MM.1S (cell line): Measurements from ENCODE around the gene ZNF445.

Experiments used
- DNase-seq: peaks from one replicate; pipeline ENCODE4 v3.0.0-alpha.2; 2015
- H2AFZ ChIP-seq: fragments of 300-600 bp; sonication (generic); 2 replicates; pipeline ENCODE4 v1.6.0; 2016; ENCODE audit warnings: antibody characterized with exemption, low read length
- H3F3A ChIP-seq: fragments of 300-600 bp; sonication (generic); 2 replicates; pipeline ENCODE4 v1.6.1; 2016; ENCODE audit warnings: mild to moderate bottlenecking, antibody characterized with exemption, low read length, moderate library complexity, mixed read lengths; ENCODE audit not compliant: insufficient read depth
- H3K27ac ChIP-seq: fragments of 300-600 bp; sonication (generic); 2 replicates; pipeline ENCODE4 v1.5.1; 2016; ENCODE audit warnings: mild to moderate bottlenecking, low read length
- H3K27me3 ChIP-seq: fragments of 300-600 bp; sonication (generic); replicated peaks from 2 replicates; pipeline ENCODE4 v1.6.0; 2016; ENCODE audit warnings: low read length; ENCODE audit not compliant: insufficient read depth
- H3K36me3 ChIP-seq: fragments of 300-600 bp; sonication (generic); replicated peaks from 2 replicates; pipeline ENCODE4 v1.6.1; 2016; ENCODE audit warnings: mild to moderate bottlenecking, low read length, mixed read lengths; ENCODE audit not compliant: insufficient read depth
- H3K4me1 ChIP-seq: fragments of 300-600 bp; sonication (generic); 2 replicates; pipeline ENCODE4 v1.6.1; 2016; ENCODE audit warnings: low read length, mixed read lengths
- H3K4me2 ChIP-seq: fragments of 300-600 bp; sonication (generic); 2 replicates; pipeline ENCODE4 v1.6.0; 2016; ENCODE audit warnings: low read depth, low read length
- H3K4me3 ChIP-seq: fragments of 300-600 bp; sonication (generic); 2 replicates; pipeline ENCODE4 v1.5.1; 2016; ENCODE audit warnings: low read length, mixed read lengths
- H3K79me2 ChIP-seq: fragments of 300-600 bp; sonication (generic); 2 replicates; pipeline ENCODE4 v1.6.1; 2016; ENCODE audit warnings: mixed run types, low read length, mixed read lengths
- H3K9ac ChIP-seq: fragments of 300-600 bp; sonication (generic); 2 replicates; pipeline ENCODE4 v1.6.1; 2016; ENCODE audit warnings: low read length, mixed read lengths
- H3K9me2 ChIP-seq: fragments of 300-600 bp; sonication (generic); replicated peaks from 2 replicates; pipeline ENCODE4 v1.6.1; 2016; ENCODE audit warnings: mild to moderate bottlenecking, low read length, mixed read lengths; ENCODE audit not compliant: insufficient read depth
- H3K9me3 ChIP-seq: fragments of 300-600 bp; sonication (generic); replicated peaks from 2 replicates; pipeline ENCODE4 v1.6.1; 2016; ENCODE audit warnings: mild to moderate bottlenecking, low read length, mixed read lengths; ENCODE audit not compliant: insufficient read depth
- H4K20me1 ChIP-seq: fragments of 300-600 bp; sonication (generic); 2 replicates; pipeline ENCODE4 v1.6.1; 2016; ENCODE audit warnings: mild to moderate bottlenecking, low read length, moderate library complexity, mixed read lengths; ENCODE audit not compliant: insufficient read depth
- EZH2 ChIP-seq: fragments of 300-600 bp; sonication (generic); optimal IDR thresholded peaks from 2 replicates; pipeline ENCODE3; 2017; ENCODE audit warnings: low read depth, mild to moderate bottlenecking, antibody characterized with exemption, low read length, mixed read lengths
- EZH2phosphoT487 ChIP-seq: fragments of 300-600 bp; sonication (generic); IDR thresholded peaks from 2 replicates; pipeline ENCODE4 v1.6.1; 2018; ENCODE audit warnings: antibody characterized with exemption, low read length
- TF ChIP-seq, protein P1 (sequence below): fragments of 300-600 bp; sonication (generic); IDR thresholded peaks from 2 replicates; pipeline ENCODE4 v1.5.1; 2016; ENCODE audit warnings: antibody characterized with exemption, low read length, mixed read lengths

ZNF445 gene

DNA sequence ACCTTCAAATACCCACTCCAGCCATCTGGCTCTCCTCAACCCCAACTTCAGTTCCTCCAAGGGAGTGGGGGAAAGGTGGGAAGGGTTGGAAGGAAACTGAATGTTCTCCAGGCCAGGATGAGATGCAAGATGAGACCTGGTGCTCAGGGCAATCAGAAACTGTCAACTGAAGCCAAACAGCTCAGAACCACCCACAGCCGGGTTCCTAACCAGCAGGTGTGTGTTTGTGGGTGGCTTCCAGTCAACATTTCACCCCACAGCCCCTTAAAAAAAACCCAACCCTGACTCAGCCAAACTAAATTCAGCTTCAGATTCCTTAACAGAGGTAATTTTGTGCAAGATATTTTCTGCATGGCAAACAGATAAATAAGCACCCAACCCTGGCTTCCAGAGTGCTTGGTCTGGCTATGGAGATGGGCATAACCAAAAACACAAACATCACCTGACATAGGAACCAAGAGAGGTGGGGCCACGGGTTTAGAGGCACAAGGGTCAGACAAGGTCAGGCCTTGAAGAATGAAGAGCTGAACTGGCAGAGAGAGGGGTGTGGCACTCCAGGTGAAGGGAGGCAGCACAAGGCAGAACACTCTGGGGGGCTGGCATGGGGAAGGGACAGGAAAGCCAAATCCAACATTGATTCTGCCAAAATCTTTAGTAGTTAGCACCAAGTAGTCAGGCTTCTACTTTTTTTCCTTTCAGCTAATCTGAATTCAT, 34.7 kb downstream of the ZNF445 start:
- no peaks in the 10 kb centered on the region for H3K9me2 ChIP-seq
- peaks cover 23% of the 10 kb centered on the region for H3K4me1 ChIP-seq
- TF ChIP-seq EZH2 (no peak), EZH2phosphoT487 (no peak)
- TF ChIP-seq, protein P1, sequence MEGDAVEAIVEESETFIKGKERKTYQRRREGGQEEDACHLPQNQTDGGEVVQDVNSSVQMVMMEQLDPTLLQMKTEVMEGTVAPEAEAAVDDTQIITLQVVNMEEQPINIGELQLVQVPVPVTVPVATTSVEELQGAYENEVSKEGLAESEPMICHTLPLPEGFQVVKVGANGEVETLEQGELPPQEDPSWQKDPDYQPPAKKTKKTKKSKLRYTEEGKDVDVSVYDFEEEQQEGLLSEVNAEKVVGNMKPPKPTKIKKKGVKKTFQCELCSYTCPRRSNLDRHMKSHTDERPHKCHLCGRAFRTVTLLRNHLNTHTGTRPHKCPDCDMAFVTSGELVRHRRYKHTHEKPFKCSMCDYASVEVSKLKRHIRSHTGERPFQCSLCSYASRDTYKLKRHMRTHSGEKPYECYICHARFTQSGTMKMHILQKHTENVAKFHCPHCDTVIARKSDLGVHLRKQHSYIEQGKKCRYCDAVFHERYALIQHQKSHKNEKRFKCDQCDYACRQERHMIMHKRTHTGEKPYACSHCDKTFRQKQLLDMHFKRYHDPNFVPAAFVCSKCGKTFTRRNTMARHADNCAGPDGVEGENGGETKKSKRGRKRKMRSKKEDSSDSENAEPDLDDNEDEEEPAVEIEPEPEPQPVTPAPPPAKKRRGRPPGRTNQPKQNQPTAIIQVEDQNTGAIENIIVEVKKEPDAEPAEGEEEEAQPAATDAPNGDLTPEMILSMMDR: no peak
- no peak overlapping the region for H3K27ac ChIP-seq
- no peak overlapping the region for H3K4me3 ChIP-seq
- DNase-seq: peak; percentile 20
- peaks cover 15% of the 10 kb centered on the region for H3F3A ChIP-seq
- H3K27me3 ChIP-seq: no peaks in the 10 kb centered on the region
- H3K4me2 ChIP-seq: no peak overlapping the region
- H3K9me3 ChIP-seq: no peaks in the 10 kb centered on the region
- no peak overlapping the region for H3K9ac ChIP-seq
- no peak overlapping the region for H2AFZ ChIP-seq
- H3K79me2 ChIP-seq: no peaks in the 10 kb centered on the region
- H4K20me1 ChIP-seq: peaks cover 5% of the 10 kb centered on the region; the same call in 1 of the 2 replicates
- 0 out of 2 replicates have a peak, but pooled peaks cover 2% of the 10 kb centered on the region for H3K36me3 ChIP-seq

DNA sequence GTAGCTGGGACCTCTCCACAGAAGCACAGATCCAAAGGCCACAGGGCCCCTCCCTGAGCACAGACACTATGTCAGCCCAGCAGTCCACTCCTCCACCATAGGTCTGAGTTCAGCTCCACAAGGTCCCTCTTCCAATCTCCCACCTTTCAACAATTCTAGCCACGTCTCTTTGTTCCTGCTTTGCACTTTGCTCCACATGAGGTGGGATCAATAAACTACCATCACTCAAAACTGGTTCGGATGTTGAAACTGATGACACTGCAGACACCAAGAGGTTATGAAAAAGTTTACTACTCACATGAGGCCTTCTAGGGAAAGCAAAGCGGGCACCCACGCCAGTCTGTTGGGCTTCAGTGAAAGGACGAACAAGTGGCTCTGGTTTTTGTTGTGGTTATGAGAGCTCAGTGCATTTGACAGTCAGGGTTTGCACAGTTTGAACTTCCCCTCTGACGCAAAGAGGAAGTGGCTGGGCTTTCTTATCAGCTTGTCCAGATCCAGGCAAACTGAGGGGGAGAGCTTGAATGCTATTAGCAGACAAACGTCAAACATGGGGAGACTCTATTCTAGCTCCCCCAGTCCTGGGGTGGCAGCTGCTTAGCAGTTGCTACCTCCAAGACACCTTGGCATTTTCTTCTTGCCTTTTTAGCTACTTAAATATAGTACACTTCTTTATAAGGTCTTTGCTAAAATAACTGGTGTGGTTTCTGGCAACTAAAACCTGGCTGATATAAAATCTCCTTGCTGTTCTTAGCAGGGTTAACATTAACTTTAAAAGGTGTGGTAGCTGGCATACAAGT, 37.8 kb downstream of the ZNF445 start:
- Histone ChIP-seq H3K27ac (peak overlapping the region; percentile 30; the same call in 1 of the 2 replicates), H3K36me3 (no peaks in the 10 kb centered on the region), H4K20me1 (peaks cover 5% of the 10 kb centered on the region; the same call in 1 of the 2 replicates), H3K9me3 (no peaks in the 10 kb centered on the region), H3K4me3 (no peak overlapping the region), H2AFZ (no peak overlapping the region), H3K4me2 (peak overlapping the region; percentile 39), H3K9ac (no peak overlapping the region), H3K9me2 (no peaks in the 10 kb centered on the region), H3K4me1 (peaks cover 23% of the 10 kb centered on the region), H3K79me2 (no peaks in the 10 kb centered on the region), H3F3A (peaks cover 15% of the 10 kb centered on the region), H3K27me3 (no peaks in the 10 kb centered on the region)
- TF ChIP-seq, protein P1: no peak
- TF ChIP-seq EZH2phosphoT487: peak; percentile 84; the same call in 1 of the 2 replicates
- peak; percentile 93 for DNase-seq

DNA sequence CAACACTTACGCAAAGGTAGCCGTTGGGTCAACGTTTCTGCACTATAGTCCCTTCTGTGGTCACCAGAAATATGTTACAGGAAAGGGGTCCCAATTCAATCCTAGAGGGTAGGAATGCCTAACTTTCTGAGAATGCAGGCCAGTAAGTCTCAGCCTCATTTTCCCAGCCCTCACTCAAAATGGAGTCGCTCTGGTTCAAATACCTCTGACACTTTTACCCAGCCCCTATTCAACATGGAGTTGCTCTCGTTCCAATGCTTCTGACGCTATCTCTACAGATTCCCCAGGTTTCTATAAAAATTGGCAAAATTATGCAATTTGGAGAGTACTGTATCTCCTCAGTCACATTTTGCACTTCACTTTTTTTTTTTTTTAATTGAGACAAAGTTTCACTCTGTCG, 39.7 kb downstream of the ZNF445 start:
- Histone ChIP-seq H3K4me1 (peaks cover 20% of the 10 kb centered on the region), H3K9me3 (no peaks in the 10 kb centered on the region), H3K27me3 (no peaks in the 10 kb centered on the region), H3K9me2 (no peaks in the 10 kb centered on the region), H3K27ac (no peak overlapping the region), H3F3A (peaks cover 15% of the 10 kb centered on the region), H3K4me2 (no peak overlapping the region), H4K20me1 (peaks cover 5% of the 10 kb centered on the region; the same call in 1 of the 2 replicates), H3K79me2 (no peaks in the 10 kb centered on the region), H3K36me3 (no peaks in the 10 kb centered on the region), H3K4me3 (no peak overlapping the region), H2AFZ (no peak overlapping the region), H3K9ac (no peak overlapping the region)
- no peak for DNase-seq
- TF ChIP-seq EZH2 (no peak), EZH2phosphoT487 (no peak)
- TF ChIP-seq, protein P1: no peak
